Stimulated activated CD4-positive, alpha-beta T cell treated with anti-CD3 and anti-CD28 coated beads, Interleukin-2, amount 100 ng/mL, for 4 hours (primary cell): ENCODE data around the gene OR4K15.
"Not testable (repeated sequence)": the region's sequence is repeated elsewhere in the genome, so short reads cannot be mapped to it uniquely, and the experiment has no call there.

Experiments
- DNase-seq: peaks from one replicate; pipeline ENCODE4 v3.0.0-alpha.2; 2020; ENCODE audit warnings: low read depth

OR4K15 gene, protein sequence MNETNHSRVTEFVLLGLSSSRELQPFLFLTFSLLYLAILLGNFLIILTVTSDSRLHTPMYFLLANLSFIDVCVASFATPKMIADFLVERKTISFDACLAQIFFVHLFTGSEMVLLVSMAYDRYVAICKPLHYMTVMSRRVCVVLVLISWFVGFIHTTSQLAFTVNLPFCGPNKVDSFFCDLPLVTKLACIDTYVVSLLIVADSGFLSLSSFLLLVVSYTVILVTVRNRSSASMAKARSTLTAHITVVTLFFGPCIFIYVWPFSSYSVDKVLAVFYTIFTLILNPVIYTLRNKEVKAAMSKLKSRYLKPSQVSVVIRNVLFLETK

DNA sequence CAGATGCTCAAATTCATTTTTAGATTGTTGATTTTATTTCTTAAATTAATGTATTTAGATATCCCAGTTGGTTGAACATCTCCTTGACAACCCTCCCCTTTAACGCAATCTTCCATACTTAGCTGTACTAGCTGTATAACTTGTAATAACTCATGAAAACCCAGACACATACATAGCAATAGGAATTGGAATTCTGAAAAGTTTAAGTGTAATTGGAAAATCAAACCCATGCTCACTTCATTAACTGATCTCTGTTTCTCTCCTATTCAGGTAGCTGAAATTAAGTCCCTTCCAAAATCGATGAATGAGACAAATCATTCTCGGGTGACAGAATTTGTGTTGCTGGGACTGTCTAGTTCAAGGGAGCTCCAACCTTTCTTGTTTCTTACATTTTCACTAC is at the start of gene OR4K15:
OR4K15 (plus strand) TSS at position 301 of the 400 bp plus-strand sequence; CDS start at position 301, 0 bp downstream.
- no peak for DNase-seq

DNA sequence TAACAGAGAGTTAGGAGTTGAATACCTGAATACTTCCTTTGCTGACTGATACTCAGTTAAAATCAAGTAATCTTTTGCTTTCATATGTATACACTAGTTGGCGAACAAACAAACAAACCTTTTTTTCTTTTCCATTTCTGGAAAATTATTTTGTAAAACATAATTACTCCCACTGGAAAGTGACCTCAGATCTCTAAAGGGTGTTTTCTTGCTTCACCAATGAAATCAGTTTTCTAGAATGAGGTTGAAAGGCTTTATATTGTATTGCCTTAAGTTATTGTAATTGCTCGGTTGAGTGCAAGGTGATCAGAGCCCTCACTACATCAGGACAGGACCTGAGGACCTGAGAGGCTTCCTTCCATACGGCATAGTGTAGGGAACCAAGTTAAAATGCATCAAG is 44.8 kb upstream of the OR4K15 start, which contains the start of gene OR4K1:
OR4K1 (plus strand) TSS at position 301 of the 400 bp plus-strand sequence. CDS start 4,750 bp downstream, outside the sequence.
- DNase-seq, result no peak

DNA sequence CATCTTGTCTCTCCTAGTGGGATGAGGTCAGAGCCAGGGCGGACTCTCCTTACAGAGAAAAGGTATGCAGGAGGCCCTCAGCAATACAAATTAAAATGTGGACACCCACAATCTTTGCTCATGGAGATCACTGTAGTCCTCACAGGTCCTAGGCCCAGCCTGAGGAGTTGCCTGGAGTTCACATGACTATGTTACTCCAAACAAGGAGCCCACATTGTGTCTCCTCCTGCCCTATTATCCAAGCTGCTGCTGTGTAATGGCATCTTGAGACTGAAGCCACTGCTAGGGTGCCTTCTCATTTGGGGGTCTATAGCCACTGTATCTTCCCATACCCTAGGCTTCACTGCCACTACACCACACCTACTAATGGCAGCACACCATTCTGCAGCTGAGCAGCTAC is 33.7 kb upstream of the OR4K15 start:
- no peak for DNase-seq

DNA sequence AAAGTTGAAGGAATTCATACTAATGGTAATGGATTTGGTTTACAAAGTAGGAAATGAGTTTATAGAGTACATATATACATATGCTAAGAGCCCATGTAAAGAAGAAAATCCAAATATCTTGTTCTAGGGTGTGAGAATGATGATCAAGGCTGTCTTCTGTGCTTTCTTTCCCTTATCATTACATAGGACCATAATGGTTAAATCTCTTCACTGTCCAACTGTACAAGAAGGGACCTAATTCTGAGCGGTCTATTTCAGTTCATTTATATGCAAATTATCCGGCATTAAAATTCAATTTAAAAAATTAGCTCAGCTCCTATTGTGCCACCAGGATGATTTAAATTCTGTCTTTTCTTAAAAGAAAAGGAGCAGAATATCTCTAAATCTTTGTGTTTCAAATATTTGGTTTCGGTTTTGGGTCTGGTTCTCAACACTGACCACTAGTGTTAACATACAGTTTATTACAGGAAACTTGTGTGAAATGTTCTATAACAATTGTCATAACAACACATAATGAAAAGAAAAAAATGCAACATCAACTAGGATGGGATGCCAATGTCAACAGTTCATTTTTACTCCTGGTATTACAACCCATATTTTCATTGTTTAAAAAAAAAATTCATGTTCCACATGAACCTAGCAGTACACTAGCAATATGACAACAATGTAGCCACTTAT is 27.8 kb upstream of the OR4K15 start:
- no peak for DNase-seq

DNA sequence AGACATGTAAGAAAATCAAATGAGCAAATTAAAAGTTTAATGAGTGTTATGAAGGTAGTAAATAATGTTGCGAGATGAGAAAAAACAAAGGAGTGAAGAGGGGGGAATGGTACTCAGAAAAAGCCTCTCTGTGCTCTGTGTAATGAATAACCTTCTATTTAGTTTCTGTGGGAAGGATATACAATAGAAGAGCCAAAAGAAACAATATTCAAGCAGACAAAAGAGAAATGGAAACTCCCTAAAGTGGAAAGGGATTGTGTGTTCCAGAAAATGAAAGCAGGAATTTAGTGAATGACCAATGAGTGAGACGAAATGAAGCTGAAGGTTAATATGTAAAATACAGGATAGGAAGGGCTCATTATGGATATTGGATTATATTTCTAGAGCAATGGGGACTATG is 26.2 kb upstream of the OR4K15 start:
- no peak for DNase-seq

DNA sequence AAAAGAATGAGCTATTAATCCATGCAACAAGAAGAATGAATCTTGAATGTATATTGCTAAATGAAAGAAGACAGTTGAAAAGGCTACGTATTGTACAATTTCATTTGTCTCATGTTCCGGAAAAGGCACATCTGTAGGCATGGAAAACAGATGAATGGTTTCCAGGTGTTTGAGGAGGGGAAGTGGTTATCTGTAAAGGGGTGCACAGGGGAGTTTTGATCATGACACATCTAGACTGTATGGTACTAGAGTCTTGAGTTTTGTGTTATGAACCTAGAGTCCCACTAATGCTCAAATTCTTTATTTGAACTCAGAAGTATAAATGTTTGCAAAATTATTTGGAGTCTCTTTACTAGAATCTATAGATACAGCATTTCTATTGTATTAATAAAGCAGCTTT is 5.7 kb upstream of the OR4K15 start:
- not testable (repeated sequence) for DNase-seq

DNA sequence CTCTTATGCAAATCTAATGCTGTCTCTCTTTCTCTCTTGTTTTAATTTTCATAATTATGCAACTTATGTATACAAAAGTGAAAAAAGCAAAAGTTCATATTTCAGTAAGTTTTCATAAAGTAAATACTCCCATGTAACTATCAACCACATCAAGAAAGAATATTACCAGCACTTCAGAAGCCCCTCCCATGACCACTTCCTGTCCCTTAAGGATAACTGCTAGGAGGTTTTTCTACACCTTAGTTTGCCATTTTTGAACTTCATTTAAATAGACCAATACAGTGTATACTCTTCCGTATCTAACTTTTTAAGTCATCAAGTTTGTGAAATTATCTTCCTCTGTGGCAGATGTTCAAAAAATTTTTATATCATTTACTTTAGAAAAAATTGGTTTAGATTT is 547 bp upstream of the OR4K15 start:
- no peak for DNase-seq

DNA sequence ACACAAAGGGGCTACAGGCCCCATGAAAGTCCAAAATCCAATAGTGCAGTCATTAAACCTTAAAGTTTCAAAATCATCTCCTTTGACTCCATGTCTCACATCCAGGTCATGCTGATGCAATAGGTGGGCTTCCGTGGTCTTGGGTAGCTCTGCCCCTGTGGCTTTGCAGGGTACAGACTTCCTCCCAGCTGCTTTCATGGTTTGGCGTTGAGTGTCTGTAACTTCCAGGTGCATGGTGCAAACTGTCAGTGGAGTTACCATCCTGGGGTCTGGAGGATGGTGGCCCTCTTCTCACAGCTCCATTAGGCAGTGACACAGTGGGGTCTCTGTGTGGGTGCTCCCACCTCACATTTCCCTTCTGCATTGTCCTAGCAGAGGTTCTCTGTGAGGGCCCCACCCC is 18.0 kb downstream of the OR4K15 start:
- no peak for DNase-seq

DNA sequence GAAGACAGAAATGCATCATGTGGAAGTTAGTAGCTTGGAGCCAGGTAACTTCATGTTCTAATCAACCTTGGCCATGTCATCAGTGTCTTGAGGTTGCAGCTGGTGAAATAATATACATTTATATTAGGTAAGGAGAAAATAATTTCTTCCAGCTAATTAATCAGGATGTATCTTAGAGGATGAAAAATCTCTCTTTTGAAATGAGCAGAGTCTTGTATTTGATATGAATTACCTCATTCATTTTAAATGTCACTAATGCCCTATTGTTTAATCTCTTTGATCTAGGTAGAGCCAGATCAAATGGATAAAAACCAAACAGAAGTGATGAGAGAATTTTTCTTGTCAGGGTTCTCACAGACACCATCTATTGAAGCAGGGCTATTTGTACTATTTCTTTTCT is 26.5 kb downstream of the OR4K15 start, which contains the start of gene OR4Q2:
OR4Q2 (plus strand) TSS at position 301 of the 400 bp plus-strand sequence.
- DNase-seq, result no peak

DNA sequence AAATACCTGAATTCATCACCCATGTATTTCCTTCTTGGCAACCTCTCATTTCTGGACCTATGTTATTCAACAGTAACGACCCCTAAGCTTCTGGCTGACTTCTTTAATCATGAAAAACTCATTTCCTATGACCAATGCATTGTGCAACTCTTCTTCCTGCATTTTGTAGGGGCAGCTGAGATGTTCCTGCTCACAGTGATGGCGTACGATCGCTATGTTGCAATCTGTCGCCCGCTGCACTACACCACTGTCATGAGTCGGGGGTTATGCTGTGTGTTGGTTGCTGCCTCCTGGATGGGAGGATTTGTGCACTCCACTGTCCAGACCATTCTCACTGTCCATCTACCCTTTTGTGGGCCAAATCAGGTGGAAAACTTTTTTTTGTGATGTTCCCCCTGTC is 26.9 kb downstream of the OR4K15 start:
- DNase-seq, result no peak

DNA sequence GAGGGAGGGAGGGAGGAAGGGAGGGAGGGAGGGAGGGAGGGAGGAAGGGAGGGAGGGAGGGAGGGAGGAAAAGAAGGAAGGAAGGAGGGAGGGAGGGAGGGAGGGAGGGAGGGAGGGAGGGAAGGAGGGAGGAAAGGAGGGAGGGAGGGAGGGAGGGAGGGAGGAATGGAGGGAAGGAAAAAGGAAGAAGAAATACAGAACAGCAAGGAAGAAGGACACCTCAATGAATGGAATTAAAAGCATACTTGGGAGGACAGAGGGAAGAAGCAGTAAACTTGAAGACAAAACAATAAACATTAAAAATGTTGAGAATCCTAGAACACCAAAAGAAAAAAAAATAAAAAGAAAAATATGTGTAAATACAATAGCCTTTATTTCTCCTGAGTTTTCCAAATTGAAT is 32.8 kb downstream of the OR4K15 start:
- DNase-seq, result no peak

DNA sequence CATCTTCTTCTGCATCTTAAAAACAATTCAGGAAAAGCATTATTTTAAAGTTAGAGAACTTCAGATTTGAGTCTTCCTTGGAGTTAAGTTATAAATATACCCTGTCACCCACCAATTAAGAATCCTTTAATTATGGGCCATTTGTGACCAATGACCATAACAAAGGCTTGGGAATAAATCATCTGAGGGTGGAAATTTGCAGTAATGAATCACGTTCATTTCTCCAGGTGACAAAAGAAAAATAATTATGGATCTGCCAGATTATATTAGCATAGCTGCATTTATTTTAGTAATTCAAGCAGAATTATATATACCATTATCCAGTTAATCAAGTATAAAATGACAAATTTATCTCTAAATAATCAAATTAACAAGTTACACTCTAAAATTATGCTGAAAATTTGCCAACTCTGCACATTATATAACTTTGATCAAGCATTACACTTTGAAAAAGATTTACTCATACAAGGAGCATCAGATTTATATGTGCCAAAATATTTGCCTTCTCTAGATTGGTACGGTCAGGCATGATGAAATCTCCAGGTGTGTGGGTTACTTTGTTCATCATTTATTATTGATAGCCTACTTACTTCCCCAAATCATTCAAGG is 44.0 kb downstream of the OR4K15 start, which contains the start of gene OR4K14:
OR4K14 (minus strand) TSS at position 51 of the 609 bp plus-strand sequence. CDS start 4,114 bp downstream, outside the sequence.
- no peak for DNase-seq
